ENCODE data around the gene G6PD.
"Not testable (repeated sequence)": the region's sequence is repeated elsewhere in the genome, so short reads cannot be mapped to it uniquely, and the experiment has no call there.

Gene G6PD

DNA sequence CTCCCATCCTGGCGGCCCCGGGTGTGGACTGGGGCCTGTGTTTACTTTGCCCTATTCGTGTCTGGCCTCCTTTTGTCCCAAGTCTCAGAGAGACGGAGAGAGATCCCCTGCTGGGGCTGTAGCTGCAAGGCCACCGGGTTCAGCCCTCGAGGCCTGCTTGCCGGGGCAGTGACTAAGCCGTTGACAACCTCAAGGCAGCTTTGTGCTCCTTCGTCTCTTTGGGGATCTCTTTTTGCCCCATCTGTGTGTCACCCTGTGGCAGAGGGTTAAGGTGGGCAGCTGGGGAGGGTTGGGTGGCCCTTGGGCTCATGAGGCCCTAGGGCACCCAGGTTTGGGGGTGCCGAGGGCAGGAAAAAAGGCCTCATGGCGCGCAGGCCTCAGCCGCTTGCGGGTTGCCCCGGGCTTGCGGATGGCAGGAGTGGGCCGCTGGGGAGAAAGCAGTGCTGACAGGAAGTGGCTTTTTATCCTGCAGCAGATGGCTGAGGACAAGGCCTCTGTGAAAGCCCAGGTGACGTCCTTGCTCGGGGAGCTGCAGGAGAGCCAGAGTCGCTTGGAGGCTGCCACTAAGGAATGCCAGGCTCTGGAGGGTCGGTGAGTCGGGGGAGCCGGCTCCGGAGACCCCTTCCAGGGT is 11.5 kb upstream of the G6PD start:
- H3K36me3 Mint-ChIP-seq (ENCODE audit: low read depth): peaks cover 11% of the 10 kb centered on the region
- not testable (repeated sequence) for DNase-seq (ENCODE audit: low spot score); H3K4me3 Mint-ChIP-seq; H3K27me3 Mint-ChIP-seq (ENCODE audit: low read depth); H3K9me3 Mint-ChIP-seq; H3K27ac Mint-ChIP-seq; H3K4me1 Mint-ChIP-seq (ENCODE audit: low read depth)

DNA sequence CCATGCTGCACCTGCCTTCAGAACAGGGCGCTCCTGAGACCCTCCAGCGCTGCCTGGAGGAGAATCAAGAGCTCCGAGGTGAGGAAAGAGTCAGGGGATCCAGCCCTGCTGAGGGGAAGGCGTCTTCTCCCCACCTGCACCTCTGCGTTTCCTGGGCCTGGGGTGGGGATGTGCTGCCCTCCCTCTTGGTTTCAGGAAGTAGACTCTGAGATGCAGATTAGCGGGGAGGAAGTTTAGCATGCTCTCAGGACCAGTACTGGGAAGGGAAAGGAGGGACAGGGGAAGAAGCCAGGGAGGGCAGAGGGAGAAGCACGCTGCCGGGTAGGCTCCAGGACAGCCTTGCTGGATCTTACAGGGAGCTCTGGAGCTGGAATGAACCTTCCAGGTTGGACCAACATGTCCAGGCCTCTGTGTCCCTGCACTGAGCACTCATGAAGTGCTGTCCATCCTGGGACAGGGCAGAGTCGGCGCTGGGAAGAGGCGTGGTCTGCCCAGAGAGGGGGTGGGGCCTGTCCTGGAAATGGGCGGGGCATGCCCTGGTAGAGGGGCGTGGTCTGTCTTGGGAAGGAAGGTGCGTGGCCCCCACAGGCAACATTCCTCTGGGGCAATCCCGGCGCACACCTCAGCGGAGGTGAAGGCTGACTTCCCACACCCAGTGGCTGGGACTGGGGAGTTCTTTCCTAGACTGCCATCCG is 5.6 kb upstream of the G6PD start:
- H3K36me3 Mint-ChIP-seq (ENCODE audit: low read depth): peaks cover 35% of the 10 kb centered on the region
- peak overlapping the region; percentile 31 for H3K27ac Mint-ChIP-seq
- not testable (repeated sequence) for H3K27me3 Mint-ChIP-seq (ENCODE audit: low read depth); H3K4me3 Mint-ChIP-seq; H3K9me3 Mint-ChIP-seq; DNase-seq (ENCODE audit: low spot score)
- peaks cover 16% of the 10 kb centered on the region for H3K4me1 Mint-ChIP-seq (ENCODE audit: low read depth)

DNA sequence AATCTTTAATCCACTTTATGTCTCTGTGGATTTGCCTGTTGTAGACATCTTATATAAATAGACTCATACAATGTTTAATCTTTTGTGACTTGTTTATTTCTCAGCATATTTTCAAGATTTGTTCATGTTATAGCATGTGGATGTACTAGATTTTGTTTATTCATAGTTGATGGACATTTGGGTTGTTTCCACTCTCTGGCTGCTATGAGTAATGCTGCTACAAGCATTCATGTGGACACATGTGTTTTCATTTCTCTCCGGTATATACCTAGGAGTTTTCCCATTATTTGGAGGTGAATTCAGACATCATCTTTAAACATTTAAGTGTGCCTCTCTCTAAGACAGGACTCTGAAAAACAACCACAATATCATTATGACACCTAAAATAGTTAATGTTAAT is 3.1 kb upstream of the G6PD start:
- peak overlapping the region; percentile 11 for H3K27ac Mint-ChIP-seq
- H3K9me3 Mint-ChIP-seq: no peaks in the 10 kb centered on the region
- peaks cover 38% of the 10 kb centered on the region for H3K36me3 Mint-ChIP-seq (ENCODE audit: low read depth)
- H3K27me3 Mint-ChIP-seq (ENCODE audit: low read depth): no peaks in the 10 kb centered on the region
- peak overlapping the region; percentile 59 for H3K4me3 Mint-ChIP-seq
- DNase-seq (ENCODE audit: low spot score): no peak
- peaks cover 23% of the 10 kb centered on the region for H3K4me1 Mint-ChIP-seq (ENCODE audit: low read depth)

DNA sequence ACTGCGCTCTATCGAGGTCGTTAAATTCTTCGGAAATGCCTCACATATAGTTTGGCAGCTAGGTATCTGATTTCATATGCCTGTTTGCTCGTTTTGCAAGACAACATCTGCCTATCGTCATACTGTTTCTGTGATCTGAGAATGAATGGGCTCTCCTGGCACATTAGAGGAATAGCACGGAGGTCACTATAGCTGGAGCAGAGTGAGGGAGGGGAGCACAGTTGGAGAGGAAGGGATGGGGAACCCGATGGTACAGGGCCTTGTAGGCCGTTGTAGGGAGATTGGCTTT is 1.3 kb upstream of the G6PD start:
- peaks cover 25% of the 10 kb centered on the region for H3K4me1 Mint-ChIP-seq (ENCODE audit: low read depth)
- H3K36me3 Mint-ChIP-seq (ENCODE audit: low read depth): peaks cover 34% of the 10 kb centered on the region
- no peaks in the 10 kb centered on the region for H3K27me3 Mint-ChIP-seq (ENCODE audit: low read depth)
- DNase-seq (ENCODE audit: low spot score): no peak
- H3K27ac Mint-ChIP-seq: peak overlapping the region; percentile 93
- no peaks in the 10 kb centered on the region for H3K9me3 Mint-ChIP-seq
- peak overlapping the region; percentile 96 for H3K4me3 Mint-ChIP-seq

DNA sequence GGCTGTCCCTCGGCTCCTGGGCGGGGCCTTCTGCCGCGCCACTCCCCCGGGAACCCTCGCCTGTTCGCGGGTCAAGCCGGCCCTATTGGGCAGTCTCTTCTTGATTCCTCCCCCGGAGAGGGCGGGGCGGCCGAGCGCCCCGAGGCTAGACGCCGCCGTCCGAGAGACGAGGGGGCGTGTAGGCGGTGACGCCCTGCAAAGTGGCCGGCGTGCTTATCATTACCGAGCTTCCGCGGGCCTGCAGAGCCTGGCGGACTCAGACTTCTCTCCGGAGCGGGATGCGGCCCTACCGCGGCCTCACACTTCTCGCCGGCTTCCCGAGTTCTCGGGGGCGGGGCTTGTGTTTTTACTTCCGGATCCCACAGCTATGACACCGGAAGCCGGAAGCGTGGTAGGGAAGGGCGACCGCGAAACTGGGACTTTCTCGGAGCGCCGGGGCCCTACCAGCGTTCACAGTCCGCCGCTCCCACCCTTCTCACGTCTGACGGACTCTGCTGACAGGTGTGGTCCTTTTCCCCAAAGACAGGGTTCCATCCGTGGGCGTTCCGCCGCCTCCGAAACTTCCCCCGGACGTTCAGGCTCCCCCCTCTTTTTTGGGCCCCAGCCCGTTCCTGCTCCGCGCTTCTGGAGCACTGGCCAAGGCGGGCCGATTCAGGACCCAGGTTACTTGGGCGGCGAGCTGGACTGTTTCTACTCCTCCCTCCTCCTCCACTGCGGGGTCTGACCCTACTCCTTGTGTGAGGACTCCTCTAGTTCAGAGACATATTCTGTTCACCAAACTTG is 790 bp upstream of the G6PD start, which contains the start of gene IKBKG:
TSS of gene IKBKG (plus strand) at position 376 of the 783 bp plus-strand sequence. CDS start 4,383 bp downstream, outside the sequence.
- H3K36me3 Mint-ChIP-seq (ENCODE audit: low read depth): peaks cover 38% of the 10 kb centered on the region
- no peaks in the 10 kb centered on the region for H3K9me3 Mint-ChIP-seq
- peaks cover 30% of the 10 kb centered on the region for H3K4me1 Mint-ChIP-seq (ENCODE audit: low read depth)
- H3K27ac Mint-ChIP-seq: peak within 1 kb of the TSS; percentile 93
- no peaks in the 10 kb centered on the region for H3K27me3 Mint-ChIP-seq (ENCODE audit: low read depth)
- DNase-seq (ENCODE audit: low spot score): peak; percentile 89
- peak within 1 kb of the TSS; percentile 96 for H3K4me3 Mint-ChIP-seq

DNA sequence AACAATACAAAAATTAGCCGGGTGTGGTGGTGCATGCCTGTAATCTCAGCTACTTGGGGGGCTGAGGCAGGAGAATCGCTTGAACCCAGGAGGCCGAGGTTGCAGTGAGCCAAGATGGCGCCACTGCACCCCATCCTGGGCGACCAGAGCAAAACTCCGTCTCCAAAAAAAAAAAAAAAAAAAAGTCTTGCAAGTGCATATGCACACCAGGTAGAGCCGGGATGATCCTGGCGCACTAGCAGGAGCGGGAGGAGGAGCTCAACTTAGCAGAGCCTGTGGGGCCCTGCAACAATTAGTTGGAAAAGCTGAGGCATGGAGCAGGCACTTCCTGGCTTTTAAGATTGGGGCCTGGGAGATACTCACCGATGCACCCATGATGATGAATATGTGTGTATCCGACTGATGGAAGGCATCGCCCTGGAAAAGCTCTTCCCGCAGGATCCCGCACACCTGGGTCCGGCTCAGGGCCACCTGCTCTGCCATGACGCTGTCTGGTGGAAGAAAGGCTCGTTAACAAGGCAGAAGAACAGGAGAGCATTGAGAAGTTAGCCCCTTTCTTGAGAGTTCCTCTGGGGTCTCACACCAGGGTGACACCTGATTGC is 872 bp downstream of the G6PD start:
- no peak for DNase-seq (ENCODE audit: low spot score)
- Mint-ChIP-seq H3K36me3 (ENCODE audit: low read depth) (peaks cover 32% of the 10 kb centered on the region), H3K4me1 (ENCODE audit: low read depth) (peaks cover 32% of the 10 kb centered on the region), H3K4me3 (peak overlapping the region; percentile 75), H3K27ac (peak overlapping the region; percentile 36), H3K9me3 (no peaks in the 10 kb centered on the region), H3K27me3 (ENCODE audit: low read depth) (no peaks in the 10 kb centered on the region)

DNA sequence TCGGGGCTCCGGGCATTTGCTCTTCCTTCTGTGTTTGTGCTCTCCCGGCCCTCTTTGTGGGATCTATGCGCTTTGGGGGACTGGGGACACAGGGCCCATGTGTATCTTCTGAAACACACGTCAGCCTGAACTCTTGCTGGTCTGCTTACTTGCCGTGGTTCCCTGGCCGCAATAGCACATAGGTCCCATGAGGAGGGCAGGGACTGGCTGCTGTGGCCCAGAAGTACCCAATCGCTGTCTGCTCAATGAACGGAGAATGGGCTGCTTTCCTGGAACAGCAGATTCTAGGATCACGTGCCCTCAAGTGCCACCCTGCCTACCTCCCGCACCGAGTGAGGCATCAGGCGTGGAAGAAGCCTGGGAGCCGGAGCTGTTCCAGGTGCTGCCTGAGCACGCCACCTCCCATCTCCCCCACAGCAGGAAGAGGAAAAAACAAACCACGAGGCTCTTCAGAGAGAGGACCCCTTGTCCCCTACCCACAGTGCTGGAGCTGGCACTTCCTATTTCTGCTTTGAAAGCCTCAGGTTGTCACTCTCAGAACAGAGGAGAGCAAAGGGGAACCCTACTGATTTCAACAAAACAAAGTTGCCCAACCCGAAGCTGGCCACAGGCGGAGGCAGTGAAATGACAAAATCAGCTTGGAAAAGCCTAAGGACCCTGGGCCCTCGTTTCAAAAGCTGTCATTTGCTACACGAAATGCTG is 3.8 kb downstream of the G6PD start:
- Mint-ChIP-seq H3K27me3 (ENCODE audit: low read depth) (no peaks in the 10 kb centered on the region), H3K36me3 (ENCODE audit: low read depth) (peaks cover 22% of the 10 kb centered on the region), H3K27ac (peak overlapping the region; percentile 84), H3K9me3 (no peaks in the 10 kb centered on the region), H3K4me1 (ENCODE audit: low read depth) (peaks cover 17% of the 10 kb centered on the region), H3K4me3 (peak overlapping the region; percentile 75)
- no peak for DNase-seq (ENCODE audit: low spot score)

DNA sequence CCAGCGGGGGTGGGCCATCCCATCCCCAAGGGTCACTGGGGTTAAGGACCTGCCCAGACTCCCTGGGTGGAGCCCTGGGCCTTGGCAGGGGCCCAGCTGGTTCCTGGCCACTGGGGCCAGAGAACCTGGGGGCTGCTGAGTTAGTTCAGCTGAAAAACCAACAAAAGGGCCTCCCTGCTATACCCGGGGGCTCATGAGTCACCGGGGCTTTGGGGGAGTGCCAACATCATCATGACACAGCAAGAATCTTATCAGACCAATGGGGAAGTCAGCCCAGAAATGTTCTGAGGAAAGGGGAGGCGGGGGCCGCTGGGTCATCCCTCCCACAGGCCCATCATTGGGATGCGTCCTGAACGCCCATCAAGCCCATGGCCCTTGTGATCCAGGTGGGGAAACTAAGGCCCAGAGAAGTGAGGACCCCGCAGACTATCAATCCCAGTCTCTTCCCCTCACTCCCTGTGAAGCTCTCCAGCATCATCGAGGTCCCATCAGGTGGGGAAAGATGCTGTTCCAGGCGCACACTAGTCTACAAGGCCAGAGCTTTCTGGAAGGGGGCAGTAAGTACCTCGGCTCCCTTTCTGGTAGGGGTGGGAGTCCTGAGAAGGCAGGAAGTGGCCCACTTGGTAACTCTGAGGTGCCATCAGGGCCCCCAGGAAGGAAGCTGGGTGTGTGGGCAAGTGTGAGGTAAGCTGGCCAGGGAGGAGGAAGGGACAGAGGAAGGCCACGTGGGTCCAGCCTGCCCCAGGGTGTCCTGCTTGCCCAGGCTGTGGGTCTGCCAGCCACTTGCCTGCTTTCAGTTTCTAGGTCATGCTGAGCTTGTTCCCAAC is 4.5 kb downstream of the G6PD start:
- peak overlapping the region; percentile 75 for H3K4me3 Mint-ChIP-seq
- peaks cover 21% of the 10 kb centered on the region for H3K36me3 Mint-ChIP-seq (ENCODE audit: low read depth)
- DNase-seq (ENCODE audit: low spot score): no peak
- peak overlapping the region; percentile 84 for H3K27ac Mint-ChIP-seq
- no peaks in the 10 kb centered on the region for H3K9me3 Mint-ChIP-seq
- no peaks in the 10 kb centered on the region for H3K27me3 Mint-ChIP-seq (ENCODE audit: low read depth)
- H3K4me1 Mint-ChIP-seq (ENCODE audit: low read depth): peaks cover 16% of the 10 kb centered on the region

DNA sequence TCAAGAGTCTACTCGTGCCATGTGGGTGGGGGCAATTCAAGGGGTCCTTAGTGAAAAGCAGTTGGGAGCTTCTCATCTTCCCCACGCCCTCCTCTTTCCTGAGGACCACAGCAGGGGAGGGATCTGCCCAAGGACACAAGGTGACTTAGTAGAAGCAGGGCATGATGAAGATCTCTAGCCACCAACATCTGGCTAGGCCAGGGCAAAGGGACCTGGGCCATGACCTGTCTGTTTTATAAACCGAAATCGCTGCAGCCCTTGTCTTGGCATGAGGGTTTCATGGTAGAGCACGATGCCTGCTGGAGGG is 5.1 kb downstream of the G6PD start:
- H3K4me3 Mint-ChIP-seq: no peak overlapping the region
- no peaks in the 10 kb centered on the region for H3K9me3 Mint-ChIP-seq
- H3K27ac Mint-ChIP-seq: no peak overlapping the region

DNA sequence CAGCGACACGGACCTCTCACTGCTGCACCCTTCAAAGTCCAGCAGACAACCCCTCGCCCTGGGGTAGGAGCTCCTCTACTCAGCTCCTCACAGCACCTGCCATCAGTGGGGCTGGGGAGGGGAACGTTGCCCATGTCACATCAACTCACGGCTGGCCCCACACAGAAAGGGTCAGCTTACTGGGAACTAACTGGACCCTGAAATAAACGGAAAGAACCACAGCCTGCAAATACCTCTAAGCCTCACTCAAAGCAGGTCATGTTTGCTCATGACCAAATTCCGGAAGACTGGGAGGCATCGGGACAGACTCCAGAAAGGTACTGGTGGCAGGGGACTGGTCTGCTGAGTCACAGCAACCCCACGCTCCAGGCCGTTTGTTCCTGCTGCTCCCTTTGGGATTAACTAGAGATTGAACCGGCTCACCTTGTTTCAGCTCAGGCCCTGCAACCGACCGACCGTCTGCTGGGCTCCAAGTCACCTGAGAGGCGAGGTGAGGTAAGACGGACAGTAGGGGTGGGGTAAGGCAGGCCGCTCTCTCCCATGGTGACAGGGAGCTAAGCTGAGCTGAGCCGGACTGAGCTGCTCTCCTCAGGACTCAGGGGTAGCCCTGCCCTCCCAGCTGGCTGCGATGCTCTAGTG is 5.6 kb downstream of the G6PD start:
- Mint-ChIP-seq H3K36me3 (ENCODE audit: low read depth) (peaks cover 18% of the 10 kb centered on the region), H3K4me1 (ENCODE audit: low read depth) (peaks cover 13% of the 10 kb centered on the region), H3K9me3 (no peaks in the 10 kb centered on the region), H3K27ac (no peak overlapping the region), H3K4me3 (no peak overlapping the region), H3K27me3 (ENCODE audit: low read depth) (no peaks in the 10 kb centered on the region)
- no peak for DNase-seq (ENCODE audit: low spot score)

More for the DNA sequence above, 5.1 kb downstream of the G6PD start:
- peaks cover 21% of the 10 kb centered on the region for H3K36me3 Mint-ChIP-seq (ENCODE audit: low read depth)
- H3K4me1 Mint-ChIP-seq (ENCODE audit: low read depth): peaks cover 16% of the 10 kb centered on the region
- no peak for DNase-seq (ENCODE audit: low spot score)
- no peaks in the 10 kb centered on the region for H3K27me3 Mint-ChIP-seq (ENCODE audit: low read depth)

DNA sequence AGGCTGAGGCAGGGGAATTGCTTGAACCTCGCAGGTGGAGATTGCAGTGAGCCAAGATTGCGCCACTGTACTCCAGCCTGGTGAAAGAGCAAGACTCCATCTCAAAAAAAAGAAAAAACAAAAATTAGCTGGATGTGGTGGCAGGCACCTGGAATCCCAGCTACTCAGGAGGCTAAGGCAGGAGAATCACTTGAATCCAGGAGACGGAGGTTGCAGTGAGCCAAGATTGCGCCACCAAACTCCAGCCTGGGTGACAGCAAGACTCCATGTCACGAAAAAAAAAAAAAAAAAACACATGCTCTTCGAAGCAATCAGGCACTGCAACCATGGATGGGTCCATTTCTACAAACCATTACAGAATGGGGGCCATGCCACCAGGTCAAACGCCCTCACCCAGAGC is 6.3 kb downstream of the G6PD start:
- peaks cover 16% of the 10 kb centered on the region for H3K36me3 Mint-ChIP-seq (ENCODE audit: low read depth)
- H3K27ac Mint-ChIP-seq, H3K9me3 Mint-ChIP-seq: not testable (repeated sequence)

DNA sequence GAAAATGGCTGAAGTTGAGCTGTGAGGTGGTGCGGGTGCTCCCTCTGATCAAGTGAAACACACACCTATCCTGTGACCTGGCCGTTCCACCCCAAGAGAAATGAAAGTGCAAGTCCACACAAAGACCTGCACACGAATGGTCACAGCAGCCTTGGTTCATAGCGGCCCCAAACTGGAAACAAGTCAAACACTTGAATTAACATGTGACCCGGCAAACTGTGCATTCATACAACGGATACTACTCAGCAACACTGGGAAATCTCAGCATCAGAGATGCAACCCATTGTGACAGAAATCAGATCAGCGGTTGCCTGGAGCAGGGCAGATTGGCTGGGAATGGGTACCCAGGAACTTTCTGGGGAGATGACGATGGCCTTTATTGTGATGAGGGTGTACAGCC is 7.6 kb downstream of the G6PD start:
- H3K9me3 Mint-ChIP-seq: no peaks in the 10 kb centered on the region
- DNase-seq (ENCODE audit: low spot score): no peak
- H3K4me1 Mint-ChIP-seq (ENCODE audit: low read depth): peaks cover 9% of the 10 kb centered on the region
- H3K36me3 Mint-ChIP-seq (ENCODE audit: low read depth): peaks cover 14% of the 10 kb centered on the region
- H3K27ac Mint-ChIP-seq: no peak overlapping the region
- H3K27me3 Mint-ChIP-seq (ENCODE audit: low read depth): no peaks in the 10 kb centered on the region
- H3K4me3 Mint-ChIP-seq: no peak overlapping the region

More for the DNA sequence above, 6.3 kb downstream of the G6PD start:
- not testable (repeated sequence) for H3K4me3 Mint-ChIP-seq; DNase-seq (ENCODE audit: low spot score); H3K27me3 Mint-ChIP-seq (ENCODE audit: low read depth)
- peaks cover 12% of the 10 kb centered on the region for H3K4me1 Mint-ChIP-seq (ENCODE audit: low read depth)

DNA sequence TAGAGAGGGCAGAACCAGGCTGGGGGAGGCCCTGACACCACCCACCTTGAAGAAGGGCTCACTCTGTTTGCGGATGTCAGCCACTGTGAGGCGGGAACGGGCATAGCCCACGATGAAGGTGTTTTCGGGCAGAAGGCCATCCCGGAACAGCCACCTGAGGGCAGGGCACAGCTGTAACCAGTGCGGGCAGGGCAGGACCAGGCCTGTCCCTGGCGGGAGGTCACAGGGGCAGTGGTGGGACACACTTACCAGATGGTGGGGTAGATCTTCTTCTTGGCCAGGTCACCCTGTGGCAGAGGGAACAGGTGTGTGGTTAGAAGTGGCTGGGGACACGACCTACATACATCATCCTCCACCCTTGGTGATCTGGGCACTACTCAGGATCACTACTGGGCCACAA is 10.8 kb downstream of the G6PD start:
- no peaks in the 10 kb centered on the region for H3K4me1 Mint-ChIP-seq (ENCODE audit: low read depth)
- H3K4me3 Mint-ChIP-seq: no peak overlapping the region
- H3K36me3 Mint-ChIP-seq (ENCODE audit: low read depth): peaks cover 14% of the 10 kb centered on the region
- no peaks in the 10 kb centered on the region for H3K27me3 Mint-ChIP-seq (ENCODE audit: low read depth)
- H3K27ac Mint-ChIP-seq: no peak overlapping the region
- DNase-seq (ENCODE audit: low spot score): no peak
- H3K9me3 Mint-ChIP-seq: no peaks in the 10 kb centered on the region
